Measurements from ENCODE around the gene IYD. TPM values are rescaled to one million over a fixed set of nuclear protein-coding genes. Genes with fewer than 3 reads are reported as not detected.

IYD gene
- total RNA-seq, 4 donors from 2014 or later: not detected

- no peaks in the 10 kb centered on the region for H3K36me3 ChIP-seq
- no peaks in the 10 kb centered on the region for H3K9me3 ChIP-seq
- no peak overlapping the region for H3K27ac ChIP-seq (replicated peaks in 1 of 4)
- H3K27me3 ChIP-seq: peaks cover 0 to 4% (median 0%) of the 10 kb centered on the region in 4 donors
- no peak overlapping the region for H3K4me3 ChIP-seq
- DNase-seq (ENCODE audit: extremely low spot score): no peak
- intact Hi-C loops (cut with DNase I): no loop called here
- no peaks in the 10 kb centered on the region for H3K4me1 ChIP-seq
- TF ChIP-seq CTCF (IDR thresholded peaks at IDR 0.05): no peak
- TF ChIP-seq EP300 (IDR thresholded peaks at IDR 0.05): no peak
- TF ChIP-seq POLR2A (IDR thresholded peaks at IDR 0.05; ENCODE audit: low read depth): no peak
- TF ChIP-seq POLR2AphosphoS5 (IDR thresholded peaks at IDR 0.05): no peak
- WGBS: 93% methylated on average over 21 of the region's 21 CpGs
Observed at GRCh38 chr6:150332939-150333584, 35.8 kb upstream of the IYD start.

GRCh38 chr6:150333585-150333941, 35.2 kb upstream of the IYD start:
- WGBS: 80% methylated on average over 2 of the region's 2 CpGs
- intact Hi-C loops (cut with DNase I): no loop called here
- Histone ChIP-seq H3K4me1 (no peaks in the 10 kb centered on the region), H3K9me3 (no peaks in the 10 kb centered on the region), H3K36me3 (no peaks in the 10 kb centered on the region), H3K27me3 (peaks cover 0 to 4% (median 0%) of the 10 kb centered on the region in 4 donors), H3K27ac (replicated peaks in 1 of 4) (no peak overlapping the region), H3K4me3 (no peak overlapping the region)
- TF ChIP-seq POLR2AphosphoS5 (IDR thresholded peaks at IDR 0.05): no peak
- no peak for TF ChIP-seq POLR2A (IDR thresholded peaks at IDR 0.05; ENCODE audit: low read depth)
- no peak for TF ChIP-seq CTCF (IDR thresholded peaks at IDR 0.05)
- TF ChIP-seq EP300 (IDR thresholded peaks at IDR 0.05): no peak
- DNase-seq (ENCODE audit: extremely low spot score): no peak

DNA sequence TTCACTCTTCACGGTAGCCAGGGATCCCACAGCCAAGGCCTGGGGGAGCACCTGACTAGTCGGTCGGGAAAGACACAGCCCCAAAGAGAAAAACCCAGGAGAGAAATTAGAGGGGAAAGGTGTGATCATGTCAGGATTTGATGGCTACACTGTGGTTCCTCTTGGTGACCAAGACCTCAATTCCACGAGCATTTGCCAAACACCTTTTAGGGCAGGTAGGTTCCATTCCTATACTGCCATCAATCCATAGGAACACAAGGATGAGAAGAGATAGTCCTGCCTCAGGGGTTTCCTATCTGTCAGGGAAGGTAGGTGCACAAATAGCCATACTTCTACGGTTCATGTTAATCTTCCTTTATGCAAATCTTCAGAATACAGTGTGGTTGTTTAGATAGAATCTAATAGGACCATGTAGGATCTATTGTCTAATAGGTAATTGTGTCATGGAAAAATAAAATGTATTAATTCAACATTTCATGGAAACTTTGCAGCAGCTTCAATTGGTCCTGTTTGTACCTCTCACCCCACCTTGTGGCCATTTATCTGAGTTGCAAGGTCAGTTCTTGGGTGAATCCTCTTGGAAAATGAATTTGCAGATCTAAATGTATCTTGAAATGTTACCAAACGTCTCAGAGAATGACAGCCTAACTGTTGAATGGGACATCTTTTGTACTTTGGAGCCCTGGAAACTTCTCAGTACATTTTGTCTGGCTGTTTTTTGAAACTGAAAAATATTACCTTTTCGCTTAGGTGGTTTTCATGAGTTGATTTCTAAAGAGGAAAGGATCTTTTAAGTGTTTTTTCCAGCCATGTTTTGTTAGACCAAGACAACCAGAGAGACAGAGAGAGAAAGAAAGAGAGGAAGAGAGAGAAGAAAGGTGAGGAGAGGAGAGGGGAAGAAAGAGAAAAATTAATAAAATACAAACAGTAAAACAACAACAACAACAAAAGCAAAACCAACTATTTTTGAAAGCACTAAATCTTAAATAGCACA, 33.7 kb upstream of the IYD start:
- TF ChIP-seq POLR2A (IDR thresholded peaks at IDR 0.05; ENCODE audit: low read depth): no peak
- peak; percentile 73 to 78 (median 74) for TF ChIP-seq CTCF (IDR thresholded peaks at IDR 0.05)
- 70% methylated on average over 7 of the region's 7 CpGs for WGBS
- intact Hi-C loops (cut with DNase I): loop anchor here (1.0 kb wide), 1 partner anchor 255 kb away; no protein-coding TSS in a partner anchor
- Histone ChIP-seq H3K27me3 (peaks cover 0 to 4% (median 0%) of the 10 kb centered on the region in 4 donors), H3K27ac (replicated peaks in 1 of 4) (no peak overlapping the region), H3K9me3 (no peaks in the 10 kb centered on the region), H3K4me1 (no peaks in the 10 kb centered on the region), H3K36me3 (no peaks in the 10 kb centered on the region), H3K4me3 (no peak overlapping the region)
- DNase-seq (ENCODE audit: extremely low spot score): no peak

GRCh38 chr6:150336299-150336698, 32.5 kb upstream of the IYD start:
- no peaks in the 10 kb centered on the region for H3K9me3 ChIP-seq
- TF ChIP-seq POLR2AphosphoS5 (IDR thresholded peaks at IDR 0.05) (no peak), CTCF (IDR thresholded peaks at IDR 0.05) (no peak), POLR2A (IDR thresholded peaks at IDR 0.05; ENCODE audit: low read depth) (no peak), EP300 (IDR thresholded peaks at IDR 0.05) (no peak)
- H3K27ac ChIP-seq (replicated peaks in 1 of 4): no peak overlapping the region
- no peak for DNase-seq (ENCODE audit: extremely low spot score)
- H3K36me3 ChIP-seq: no peaks in the 10 kb centered on the region
- intact Hi-C loops (cut with DNase I): no loop called here
- no peaks in the 10 kb centered on the region for H3K4me1 ChIP-seq
- WGBS: 60% methylated on average over 4 of the region's 4 CpGs
- H3K27me3 ChIP-seq: peaks cover 0 to 4% (median 0%) of the 10 kb centered on the region in 4 donors
- H3K4me3 ChIP-seq: no peak overlapping the region
